ENCODE measurements around the gene ASPM. TPM values are rescaled to one million over a fixed set of nuclear protein-coding genes. Genes with fewer than 3 reads are reported as not detected.

ASPM gene, protein sequence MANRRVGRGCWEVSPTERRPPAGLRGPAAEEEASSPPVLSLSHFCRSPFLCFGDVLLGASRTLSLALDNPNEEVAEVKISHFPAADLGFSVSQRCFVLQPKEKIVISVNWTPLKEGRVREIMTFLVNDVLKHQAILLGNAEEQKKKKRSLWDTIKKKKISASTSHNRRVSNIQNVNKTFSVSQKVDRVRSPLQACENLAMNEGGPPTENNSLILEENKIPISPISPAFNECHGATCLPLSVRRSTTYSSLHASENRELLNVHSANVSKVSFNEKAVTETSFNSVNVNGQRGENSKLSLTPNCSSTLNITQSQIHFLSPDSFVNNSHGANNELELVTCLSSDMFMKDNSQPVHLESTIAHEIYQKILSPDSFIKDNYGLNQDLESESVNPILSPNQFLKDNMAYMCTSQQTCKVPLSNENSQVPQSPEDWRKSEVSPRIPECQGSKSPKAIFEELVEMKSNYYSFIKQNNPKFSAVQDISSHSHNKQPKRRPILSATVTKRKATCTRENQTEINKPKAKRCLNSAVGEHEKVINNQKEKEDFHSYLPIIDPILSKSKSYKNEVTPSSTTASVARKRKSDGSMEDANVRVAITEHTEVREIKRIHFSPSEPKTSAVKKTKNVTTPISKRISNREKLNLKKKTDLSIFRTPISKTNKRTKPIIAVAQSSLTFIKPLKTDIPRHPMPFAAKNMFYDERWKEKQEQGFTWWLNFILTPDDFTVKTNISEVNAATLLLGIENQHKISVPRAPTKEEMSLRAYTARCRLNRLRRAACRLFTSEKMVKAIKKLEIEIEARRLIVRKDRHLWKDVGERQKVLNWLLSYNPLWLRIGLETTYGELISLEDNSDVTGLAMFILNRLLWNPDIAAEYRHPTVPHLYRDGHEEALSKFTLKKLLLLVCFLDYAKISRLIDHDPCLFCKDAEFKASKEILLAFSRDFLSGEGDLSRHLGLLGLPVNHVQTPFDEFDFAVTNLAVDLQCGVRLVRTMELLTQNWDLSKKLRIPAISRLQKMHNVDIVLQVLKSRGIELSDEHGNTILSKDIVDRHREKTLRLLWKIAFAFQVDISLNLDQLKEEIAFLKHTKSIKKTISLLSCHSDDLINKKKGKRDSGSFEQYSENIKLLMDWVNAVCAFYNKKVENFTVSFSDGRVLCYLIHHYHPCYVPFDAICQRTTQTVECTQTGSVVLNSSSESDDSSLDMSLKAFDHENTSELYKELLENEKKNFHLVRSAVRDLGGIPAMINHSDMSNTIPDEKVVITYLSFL (N-terminal part only)
- under 1 TPM; 0.14 to 0.37 TPM for total RNA-seq
- long read RNA-seq, donor 1: 0 reads
- long read RNA-seq, donor 2: 0 reads

DNA sequence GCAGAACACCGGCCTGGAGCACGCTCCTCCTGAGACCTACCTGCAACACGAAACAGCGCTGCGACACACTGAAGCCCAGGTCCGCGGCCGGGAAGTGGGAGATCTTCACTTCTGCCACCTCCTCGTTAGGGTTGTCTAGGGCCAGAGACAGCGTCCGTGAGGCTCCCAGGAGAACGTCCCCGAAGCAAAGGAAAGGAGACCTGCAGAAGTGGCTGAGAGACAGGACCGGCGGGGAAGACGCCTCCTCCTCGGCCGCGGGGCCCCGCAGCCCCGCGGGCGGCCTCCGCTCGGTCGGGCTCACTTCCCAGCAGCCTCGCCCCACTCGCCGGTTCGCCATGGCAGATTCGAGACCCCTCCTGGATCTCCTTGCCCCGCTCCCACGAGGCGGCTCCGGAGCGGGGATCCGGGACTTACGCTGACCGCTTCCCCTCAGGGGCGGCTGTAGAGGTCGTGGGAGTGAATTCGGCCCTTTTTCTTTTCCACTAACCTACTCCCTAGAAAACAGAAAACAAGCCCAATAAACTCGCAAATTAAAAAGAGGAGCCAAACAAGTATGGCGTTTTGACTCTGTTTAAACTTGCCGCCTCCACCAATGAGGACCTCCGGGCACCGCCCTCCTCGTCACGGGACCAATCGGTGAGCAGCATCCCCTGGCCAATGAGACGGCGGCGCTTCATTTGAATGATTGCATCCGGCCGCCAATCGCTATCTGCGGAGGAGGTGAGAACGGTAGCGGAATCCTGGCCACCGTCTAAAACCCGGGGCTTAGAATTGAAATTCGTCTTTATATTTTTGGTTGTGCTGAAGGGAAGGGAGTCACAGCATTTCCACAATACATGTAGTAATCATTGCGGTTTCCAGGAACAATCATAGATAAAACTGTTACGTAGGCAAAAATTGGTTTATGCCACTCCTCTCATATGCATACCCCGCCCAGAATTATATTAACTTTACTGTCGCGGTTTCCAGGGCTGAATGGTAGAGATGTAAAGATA, at the start of gene ASPM:
Gene ASPM, minus strand, starts transcription at position 569 of the 995 bp plus-strand sequence. Its CDS starts 232 bp downstream, at position 337.
- intact Hi-C loops (cut with DNase I): no loop called here
- DNase-seq (ENCODE audit: low spot score): peak; percentile 98

DNA sequence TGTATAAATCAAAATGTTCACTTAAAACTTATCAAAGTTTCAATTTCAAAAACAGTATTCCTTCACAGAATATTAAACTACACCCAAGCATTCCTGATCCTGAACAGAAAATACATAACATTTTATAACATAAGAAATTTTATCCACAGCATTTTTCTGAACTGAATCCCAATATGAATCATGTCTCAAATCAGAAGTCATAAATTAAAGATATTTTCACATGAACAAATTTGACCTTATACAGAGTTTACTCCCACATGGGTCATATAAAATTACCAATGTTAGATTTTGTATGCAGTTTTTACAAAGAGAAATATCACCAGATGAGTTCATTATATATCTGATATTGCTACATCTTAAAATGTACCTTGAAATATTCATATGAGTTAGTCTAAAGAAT, 48.6 kb upstream of the ASPM start:
- no peak for DNase-seq (ENCODE audit: low spot score)
- intact Hi-C loops (cut with DNase I): no loop called here

DNA sequence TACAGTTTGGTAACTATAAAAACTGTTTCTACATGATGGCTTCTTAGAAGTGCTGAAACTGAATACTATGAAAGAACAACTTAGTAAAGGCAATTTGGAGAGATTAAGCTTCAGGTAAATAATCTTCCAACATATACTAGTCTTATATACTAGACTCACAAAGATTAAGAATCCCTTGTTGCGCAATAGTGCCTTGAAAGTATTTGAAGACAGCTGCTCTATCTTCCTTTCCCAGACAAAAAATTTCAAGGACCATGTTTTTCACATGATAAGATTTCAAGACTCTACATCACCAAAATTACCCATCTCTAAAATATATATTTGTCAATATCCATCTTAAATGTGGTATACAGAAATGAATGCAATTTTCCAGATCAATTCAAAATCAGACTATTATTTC, 37.7 kb upstream of the ASPM start:
- DNase-seq (ENCODE audit: low spot score): no peak
- intact Hi-C loops (cut with DNase I): no loop called here

DNA sequence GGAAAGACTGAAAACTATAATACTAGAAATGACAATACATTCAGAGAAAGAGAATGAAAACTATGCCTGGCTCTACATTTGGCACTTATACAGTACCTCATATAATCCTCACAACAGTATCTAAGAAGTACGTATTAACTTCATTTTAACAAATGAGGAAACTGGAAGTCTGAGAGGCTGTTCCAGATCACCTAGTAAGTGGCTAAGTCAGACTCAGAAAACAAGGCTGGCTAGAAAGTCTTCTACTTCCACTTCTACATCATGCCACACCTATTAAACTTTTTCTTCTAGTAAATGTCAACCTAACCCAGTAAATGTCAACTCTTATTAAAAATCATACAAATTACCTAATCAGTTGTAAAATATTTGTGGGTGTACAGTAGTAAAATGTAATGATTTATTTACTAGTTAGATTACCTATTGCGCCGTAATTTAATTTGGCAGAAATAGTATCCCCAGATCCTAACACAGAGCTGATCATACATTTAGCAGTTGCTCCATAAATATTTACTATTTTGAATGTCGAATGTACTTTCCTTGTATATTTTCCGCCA, 36.8 kb upstream of the ASPM start:
- no peak for DNase-seq (ENCODE audit: low spot score)
- intact Hi-C loops (cut with DNase I): no loop called here

DNA sequence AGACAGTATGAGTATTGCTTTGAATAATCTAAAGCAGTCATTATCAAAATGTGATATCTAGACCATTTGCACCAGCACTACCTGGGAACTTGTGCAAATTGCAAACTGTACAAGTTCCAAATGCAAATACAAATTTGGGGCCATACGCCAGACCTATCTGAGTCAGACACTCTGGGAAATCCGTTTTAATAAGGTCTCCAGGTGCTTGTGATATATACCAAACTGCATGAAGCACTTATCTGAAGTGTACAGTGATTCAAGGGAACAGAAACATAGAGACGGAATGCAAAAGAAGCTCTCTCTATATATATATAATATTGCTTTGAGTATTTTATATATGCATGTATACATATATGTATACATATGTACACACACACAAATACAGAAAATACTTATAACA, 36.2 kb upstream of the ASPM start:
- no peak for DNase-seq (ENCODE audit: low spot score)
- intact Hi-C loops (cut with DNase I): no loop called here

DNA sequence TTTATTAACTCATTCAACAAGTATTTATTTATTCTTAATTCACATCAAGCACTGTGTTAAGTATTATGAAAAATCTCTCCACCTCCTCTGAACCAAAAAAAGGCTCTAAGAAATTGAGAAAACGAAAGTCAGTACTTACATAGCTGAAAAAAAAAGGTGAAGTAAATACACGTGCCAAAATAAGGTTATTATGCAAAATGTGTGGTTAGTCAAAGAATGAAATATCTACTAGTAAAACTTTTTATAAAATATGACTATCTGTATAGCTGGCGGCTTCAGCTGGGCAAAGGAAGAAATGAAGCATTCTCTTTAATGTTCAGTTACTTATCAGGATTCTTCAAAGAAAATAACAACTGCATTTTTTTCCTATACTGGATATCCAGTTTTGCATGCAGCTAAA, 35.5 kb upstream of the ASPM start:
- intact Hi-C loops (cut with DNase I): no loop called here
- no peak for DNase-seq (ENCODE audit: low spot score)

DNA sequence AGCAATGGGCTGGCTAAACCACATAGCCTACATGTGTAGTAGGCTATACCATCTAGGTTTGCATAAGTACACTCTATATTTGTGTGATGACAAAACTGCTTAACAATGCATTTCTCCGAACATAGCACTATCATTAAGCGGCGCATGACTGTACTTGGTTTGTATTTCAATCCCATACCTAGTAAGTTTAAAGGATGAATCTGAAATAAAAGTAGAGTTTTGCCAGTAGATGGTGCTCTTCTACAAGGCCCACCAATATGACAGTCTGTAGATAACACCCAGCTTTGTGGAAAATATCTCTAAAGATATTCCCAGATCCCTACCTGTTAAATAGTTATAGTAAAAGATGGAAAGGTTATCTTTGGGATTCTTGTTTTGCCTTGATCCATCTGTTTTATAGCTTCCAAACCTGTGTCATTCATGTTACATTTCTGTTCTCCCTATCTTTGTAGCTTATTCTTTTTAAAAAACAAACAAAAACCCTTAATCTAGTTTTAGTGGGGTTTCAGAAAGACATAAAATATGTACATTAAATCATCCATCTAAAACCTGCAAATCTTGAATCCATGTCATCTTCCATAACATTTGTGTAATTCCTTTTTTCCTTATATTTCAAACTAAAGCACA, 33.9 kb upstream of the ASPM start:
- no peak for DNase-seq (ENCODE audit: low spot score)
- intact Hi-C loops (cut with DNase I): no loop called here

DNA sequence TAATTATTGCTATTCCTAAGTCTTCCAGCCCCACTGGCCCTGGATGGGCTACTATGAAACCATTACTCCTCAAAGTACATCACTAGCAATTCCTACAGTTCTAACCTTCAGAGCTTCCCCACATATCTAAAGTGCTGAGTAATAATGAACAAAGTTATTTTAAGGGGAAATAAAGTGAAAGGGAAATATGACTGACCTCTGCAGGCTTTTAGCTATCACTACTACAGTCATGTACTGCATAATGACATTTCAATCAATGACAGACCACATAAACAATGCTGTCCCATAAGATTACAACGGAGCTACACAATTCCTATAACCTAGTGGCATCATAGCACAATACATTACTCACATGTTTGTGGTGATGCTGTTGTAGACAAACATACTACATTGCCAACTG, 32.5 kb upstream of the ASPM start:
- no peak for DNase-seq (ENCODE audit: low spot score)
- intact Hi-C loops (cut with DNase I): no loop called here

DNA sequence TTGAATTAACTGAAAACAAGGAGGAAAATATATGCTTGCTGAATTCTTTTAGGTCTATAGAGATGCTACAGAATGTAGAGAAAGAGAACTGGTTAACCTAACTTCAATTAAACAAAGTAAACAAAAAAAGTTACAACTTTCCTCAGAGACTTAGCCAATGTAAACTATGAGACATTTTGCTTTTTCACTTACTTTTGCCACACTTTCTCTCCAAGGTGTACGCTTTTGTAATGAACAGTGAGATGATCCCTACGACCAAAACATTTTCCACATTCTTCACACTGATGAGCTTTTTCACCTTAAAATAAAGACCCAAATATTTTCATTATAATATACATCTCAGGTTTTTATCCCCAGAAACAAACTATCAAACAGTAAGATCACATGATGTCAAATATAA, 28.3 kb upstream of the ASPM start:
- intact Hi-C loops (cut with DNase I): no loop called here
- no peak for DNase-seq (ENCODE audit: low spot score)

DNA sequence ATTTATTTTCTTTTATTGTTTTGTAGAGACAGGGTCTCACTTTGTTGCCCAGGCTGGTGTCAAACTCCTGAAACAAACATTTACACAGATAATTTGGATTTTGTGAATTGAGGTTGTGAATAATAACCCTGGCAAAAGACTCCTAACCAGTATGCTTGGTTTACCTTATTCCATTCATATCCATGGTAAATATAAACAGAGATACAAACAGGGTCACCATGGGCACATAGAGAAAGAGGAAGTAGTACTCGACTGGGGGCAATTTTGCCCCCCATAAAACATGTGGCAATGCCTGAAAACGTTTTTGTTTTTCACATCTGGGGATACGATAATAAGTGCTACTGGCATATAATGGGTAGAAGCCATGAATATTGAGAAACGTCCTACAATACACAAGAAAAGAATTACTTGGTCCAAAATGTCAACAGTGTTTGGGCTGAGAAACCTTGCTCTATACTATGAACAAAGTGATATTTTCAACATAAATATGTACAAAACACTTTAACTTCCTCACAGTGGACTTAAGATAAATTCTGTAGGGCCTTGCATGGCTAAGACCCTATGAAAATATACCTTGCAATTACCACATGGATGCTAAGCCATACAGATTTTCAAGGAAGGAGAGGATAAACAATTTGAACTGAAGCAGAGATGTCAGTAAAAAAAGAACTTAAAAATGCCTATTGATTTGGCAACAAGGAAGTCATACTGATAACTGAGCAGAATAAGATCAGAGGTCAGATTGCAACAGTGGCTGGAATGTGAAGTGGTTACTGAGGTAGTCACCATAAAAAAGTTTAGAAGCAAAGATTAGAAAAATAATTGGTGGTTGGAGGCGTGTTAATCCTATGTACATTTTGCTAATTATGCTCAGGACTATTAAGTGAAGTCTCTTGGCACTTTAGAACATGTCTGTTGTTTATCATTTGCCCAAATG, 27.4 kb upstream of the ASPM start:
- no peak for DNase-seq (ENCODE audit: low spot score)
- intact Hi-C loops (cut with DNase I): no loop called here

DNA sequence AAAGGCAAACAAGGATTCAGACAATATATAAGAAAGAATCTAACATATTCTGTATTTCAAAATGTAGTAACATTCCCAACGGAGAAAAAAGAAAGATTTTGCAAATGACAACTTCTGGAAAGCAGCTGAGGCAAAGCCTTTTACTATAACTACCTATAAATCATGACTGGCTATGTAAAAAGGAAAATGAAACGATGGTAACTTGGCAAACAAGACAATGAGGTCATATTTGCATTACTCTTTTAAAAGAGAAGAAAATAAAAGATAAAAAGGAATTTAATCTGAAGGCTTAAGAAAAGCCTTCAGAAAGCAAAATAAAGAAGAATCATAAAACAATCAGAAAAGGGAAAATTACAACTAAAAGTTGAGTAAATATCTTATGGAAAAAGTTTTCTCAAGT, 25.1 kb upstream of the ASPM start:
- no peak for DNase-seq (ENCODE audit: low spot score)
- intact Hi-C loops (cut with DNase I): no loop called here

DNA sequence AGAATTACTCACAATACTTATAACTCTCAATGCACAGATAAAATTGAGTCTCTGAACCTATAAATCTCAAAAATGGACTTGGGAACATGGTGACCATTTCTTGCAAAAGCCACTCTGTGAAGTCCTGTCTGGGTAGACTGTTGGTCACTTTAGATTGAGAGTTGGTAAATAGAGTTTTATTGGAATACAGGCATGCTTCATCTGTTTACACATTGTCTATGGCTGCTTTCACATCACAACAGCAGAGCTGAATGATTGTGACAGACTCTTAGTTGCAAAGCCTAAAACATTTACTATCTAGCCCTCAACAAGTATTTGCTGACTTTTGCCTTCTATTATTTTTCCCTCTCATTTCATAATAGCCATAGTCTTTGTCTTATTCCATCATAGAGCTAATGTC, 24.1 kb upstream of the ASPM start:
- no peak for DNase-seq (ENCODE audit: low spot score)
- intact Hi-C loops (cut with DNase I): no loop called here

DNA sequence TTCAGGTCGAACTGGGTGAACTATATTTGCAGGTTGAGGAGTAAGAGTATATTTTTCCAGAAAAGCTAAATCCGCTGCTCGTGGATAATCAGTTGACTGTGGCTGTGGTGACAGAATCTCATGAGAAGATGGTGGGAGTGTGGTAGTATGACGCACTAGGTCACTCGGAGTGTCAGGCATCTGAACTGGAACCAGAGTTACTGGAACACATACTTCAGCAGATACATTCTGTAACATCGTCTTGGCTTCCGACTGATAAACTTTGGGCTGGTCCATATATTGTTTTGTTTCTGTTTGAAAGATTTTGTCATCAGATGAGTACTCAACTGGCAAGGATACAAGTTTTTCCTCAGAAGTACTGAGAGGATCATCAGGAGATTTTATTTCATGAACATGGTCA, 13.0 kb upstream of the ASPM start:
- DNase-seq (ENCODE audit: low spot score): no peak
- intact Hi-C loops (cut with DNase I): no loop called here

DNA sequence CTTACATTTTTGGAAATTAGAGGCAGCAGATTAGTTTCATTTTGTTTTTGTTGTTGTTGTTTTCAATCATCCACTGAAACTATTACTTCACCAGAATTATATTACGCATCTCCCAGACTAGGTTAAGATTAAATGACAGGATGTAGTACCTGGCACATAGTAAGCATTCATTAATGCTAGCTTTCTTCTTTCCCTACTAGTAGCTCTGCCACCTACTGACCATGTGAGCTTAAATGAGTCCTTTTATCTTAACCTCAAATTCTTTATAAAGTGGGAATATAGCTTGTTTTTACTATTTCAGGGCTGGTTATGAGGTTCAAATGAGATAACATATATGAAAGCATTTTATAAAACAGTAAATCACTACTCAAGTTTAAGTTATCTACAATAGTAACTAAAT, 10.2 kb upstream of the ASPM start:
- no peak for DNase-seq (ENCODE audit: low spot score)
- intact Hi-C loops (cut with DNase I): no loop called here

DNA sequence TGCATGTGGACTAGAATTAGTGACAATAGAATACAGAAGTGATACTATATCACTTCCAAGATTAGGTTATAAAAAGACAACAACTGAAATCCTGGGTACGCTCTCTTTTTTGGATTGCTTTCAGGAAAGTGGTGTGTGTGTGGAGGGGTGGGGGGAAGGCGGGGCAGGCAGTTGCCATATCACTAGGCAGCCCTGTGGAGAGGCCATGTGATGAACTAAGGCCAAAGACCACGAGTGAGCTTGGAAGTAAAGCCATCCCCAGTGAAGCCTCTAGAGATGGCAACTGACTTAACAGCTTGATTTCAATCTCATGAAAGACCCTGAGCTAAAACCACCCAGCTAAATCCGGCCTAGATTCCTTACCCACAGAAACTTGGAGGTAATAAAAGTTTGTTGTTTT, 6.2 kb upstream of the ASPM start:
- intact Hi-C loops (cut with DNase I): no loop called here

DNA sequence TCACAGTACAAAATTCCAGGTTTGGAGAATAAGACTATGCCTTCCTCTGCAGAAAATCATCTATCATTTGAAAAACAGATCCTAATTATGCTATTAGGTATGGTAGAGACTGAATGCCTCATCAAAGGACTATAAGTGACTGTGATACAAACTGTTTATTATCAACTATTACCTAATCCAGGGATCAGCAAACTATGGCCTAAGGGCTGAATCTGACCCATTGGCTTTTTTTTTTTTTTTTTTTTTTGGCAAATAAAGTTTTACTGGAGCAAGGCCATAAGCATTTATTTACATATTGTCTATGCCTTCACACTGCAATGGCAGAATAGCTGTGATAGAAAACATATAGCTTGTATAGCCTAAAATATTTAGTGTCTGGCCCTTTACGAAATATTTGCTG, 4.7 kb upstream of the ASPM start:
- DNase-seq (ENCODE audit: low spot score): no peak
- intact Hi-C loops (cut with DNase I): no loop called here

More for the DNA sequence above, 6.2 kb upstream of the ASPM start:
- no peak for DNase-seq (ENCODE audit: low spot score)

Data from posterior vena cava (tissue), 2 donors.